Head of caudate nucleus (tissue), 42 donors: ENCODE results near the gene MRPL36.
"Not testable (repeated sequence)": the region's sequence is repeated elsewhere in the genome, so short reads cannot be mapped to it uniquely, and the experiment has no call there.

Source experiments
- DNase-seq, 42 donors: peaks; one replicate each; pipeline versions ENCODE4 v3.0.0 to v3.0.0-alpha.2; 2020 to 2021; ENCODE audit warnings: mixed read lengths in 7 of 42
- intact Hi-C: fragments of 100-400 bp; cut with DNase I; formaldehyde crosslinking; loops from one replicate; pipeline ENCODE4 v1.15.0; 2022

The MRPL36 gene

GRCh38 chr5:1799602-1800471 lies at the start of gene MRPL36:
Gene MRPL36, minus strand, starts transcription at chr5:1799837. Its CDS starts 902 bp downstream, at chr5:1798935.
- intact Hi-C loops, result no loop called here
- peak; percentile 75 to 96 (median 90) for DNase-seq

GRCh38 chr5:1847611-1848010 lies 48.0 kb upstream of the MRPL36 start:
- no peak for DNase-seq
- intact Hi-C loops, result no loop called here

- intact Hi-C loops, result no loop called here
Measured at GRCh38 chr5:1847056-1847455, 47.4 kb upstream of the MRPL36 start.

GRCh38 chr5:1846583-1846982 lies 46.9 kb upstream of the MRPL36 start:
- no peak for DNase-seq
- intact Hi-C loops, result no loop called here

More at GRCh38 chr5:1847056-1847455, 47.4 kb upstream of the MRPL36 start:
- DNase-seq, result peak in 12 of 42 donors; percentile 13 to 54 (median 32)

GRCh38 chr5:1845696-1846095 lies 46.1 kb upstream of the MRPL36 start:
- DNase-seq, result no peak
- intact Hi-C loops, result no loop called here

- no peak for DNase-seq
- intact Hi-C loops, result no loop called here
Measured at GRCh38 chr5:1844708-1845436, 45.2 kb upstream of the MRPL36 start.

GRCh38 chr5:1843761-1844160 lies 44.1 kb upstream of the MRPL36 start:
- intact Hi-C loops, DNase-seq: not testable (repeated sequence)

- intact Hi-C loops, result no loop called here
- DNase-seq, result no peak
Measured at GRCh38 chr5:1842004-1842819, 42.6 kb upstream of the MRPL36 start.

GRCh38 chr5:1840741-1841521 lies 41.3 kb upstream of the MRPL36 start:
- DNase-seq, result no peak
- intact Hi-C loops, result no loop called here

GRCh38 chr5:1840071-1840547 lies 40.5 kb upstream of the MRPL36 start:
- no peak for DNase-seq
- intact Hi-C loops, result no loop called here

- intact Hi-C loops, result no loop called here
Measured at GRCh38 chr5:1838013-1838412, 38.4 kb upstream of the MRPL36 start.

GRCh38 chr5:1836891-1837880 lies 37.5 kb upstream of the MRPL36 start:
- no peak for DNase-seq
- intact Hi-C loops, result no loop called here

More at GRCh38 chr5:1838013-1838412, 38.4 kb upstream of the MRPL36 start:
- DNase-seq, result no peak

GRCh38 chr5:1836176-1836890 lies 36.7 kb upstream of the MRPL36 start:
- intact Hi-C loops, result no loop called here

GRCh38 chr5:1835431-1835830 lies 35.8 kb upstream of the MRPL36 start:
- peak in 1 of 42 donors; percentile 33 for DNase-seq
- intact Hi-C loops, result no loop called here

More at GRCh38 chr5:1836176-1836890, 36.7 kb upstream of the MRPL36 start:
- DNase-seq, result no peak

- DNase-seq, result peak in 1 of 42 donors; percentile 24
- intact Hi-C loops, result no loop called here
Measured at GRCh38 chr5:1834721-1835429, 35.2 kb upstream of the MRPL36 start.

GRCh38 chr5:1834022-1834551 lies 34.5 kb upstream of the MRPL36 start:
- intact Hi-C loops, result no loop called here

More at GRCh38 chr5:1834022-1834551, 34.5 kb upstream of the MRPL36 start:
- DNase-seq, result peak in 1 of 42 donors; percentile 28
